Measurements from ENCODE around the gene WDFY4.

DNA sequence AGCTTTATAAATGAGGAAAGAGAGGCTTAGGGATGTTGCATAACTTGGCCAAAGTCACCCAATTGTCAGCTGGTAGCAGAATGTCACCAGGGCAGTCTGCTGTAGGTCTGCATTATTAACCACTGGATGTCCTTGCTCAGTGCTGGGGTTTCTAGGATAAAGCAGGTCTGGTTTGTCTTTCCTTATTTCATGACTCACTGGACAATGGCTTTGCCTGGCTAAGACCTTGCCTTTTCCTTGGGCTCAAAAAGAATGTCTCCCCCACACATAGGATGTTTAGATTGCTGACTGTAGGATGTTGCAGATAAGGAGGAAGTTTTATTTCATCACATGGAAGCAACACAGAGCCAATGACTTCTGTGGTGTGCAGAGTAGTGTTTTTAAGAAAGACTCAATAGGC is 29.4 kb downstream of the WDFY4 start:
- TF ChIP-seq, protein P1, sequence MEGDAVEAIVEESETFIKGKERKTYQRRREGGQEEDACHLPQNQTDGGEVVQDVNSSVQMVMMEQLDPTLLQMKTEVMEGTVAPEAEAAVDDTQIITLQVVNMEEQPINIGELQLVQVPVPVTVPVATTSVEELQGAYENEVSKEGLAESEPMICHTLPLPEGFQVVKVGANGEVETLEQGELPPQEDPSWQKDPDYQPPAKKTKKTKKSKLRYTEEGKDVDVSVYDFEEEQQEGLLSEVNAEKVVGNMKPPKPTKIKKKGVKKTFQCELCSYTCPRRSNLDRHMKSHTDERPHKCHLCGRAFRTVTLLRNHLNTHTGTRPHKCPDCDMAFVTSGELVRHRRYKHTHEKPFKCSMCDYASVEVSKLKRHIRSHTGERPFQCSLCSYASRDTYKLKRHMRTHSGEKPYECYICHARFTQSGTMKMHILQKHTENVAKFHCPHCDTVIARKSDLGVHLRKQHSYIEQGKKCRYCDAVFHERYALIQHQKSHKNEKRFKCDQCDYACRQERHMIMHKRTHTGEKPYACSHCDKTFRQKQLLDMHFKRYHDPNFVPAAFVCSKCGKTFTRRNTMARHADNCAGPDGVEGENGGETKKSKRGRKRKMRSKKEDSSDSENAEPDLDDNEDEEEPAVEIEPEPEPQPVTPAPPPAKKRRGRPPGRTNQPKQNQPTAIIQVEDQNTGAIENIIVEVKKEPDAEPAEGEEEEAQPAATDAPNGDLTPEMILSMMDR (IDR thresholded peaks at IDR 0.05) = no peak
- TF ChIP-seq POLR2A (IDR thresholded peaks at IDR 0.05) = no peak
